KMS-11 (cell line): Measurements from ENCODE around the gene RAD17.
"Not testable (repeated sequence)": the region's sequence is repeated elsewhere in the genome, so short reads cannot be mapped to it uniquely, and the experiment has no call there.

Experiments
- H2AFZ ChIP-seq: fragments of 200-600 bp; sonication (generic); 2 replicates; pipeline ENCODE4 v1.6.1; 2016; ENCODE audit warnings: antibody characterized with exemption, mixed run types, low read depth
- H3K27ac ChIP-seq: fragments of 200-600 bp; sonication (generic); 2 replicates; pipeline ENCODE4 v1.6.1; 2016; ENCODE audit warnings: mild to moderate bottlenecking, mixed run types
- H3K27me3 ChIP-seq: fragments of 200-600 bp; sonication (generic); 2 replicates; pipeline ENCODE4 v1.6.1; 2017; ENCODE audit warnings: mild to moderate bottlenecking, low read depth, mixed run types, moderate library complexity; ENCODE audit not compliant: insufficient read depth
- H3K36me3 ChIP-seq: fragments of 200-600 bp; sonication (generic); 2 replicates; pipeline ENCODE4 v1.6.1; 2017; ENCODE audit warnings: mild to moderate bottlenecking, mixed run types; ENCODE audit not compliant: insufficient read depth
- H3K4me1 ChIP-seq: fragments of 200-600 bp; sonication (generic); 2 replicates; pipeline ENCODE4 v1.6.1; 2016; ENCODE audit warnings: mild to moderate bottlenecking, low read depth, mixed run types; ENCODE audit not compliant: poor library complexity, severe bottlenecking
- H3K4me2 ChIP-seq: fragments of 200-600 bp; sonication (generic); 2 replicates; pipeline ENCODE4 v1.7.0; 2016; ENCODE audit warnings: mild to moderate bottlenecking, mixed run types
- H3K4me3 ChIP-seq: fragments of 200-600 bp; sonication (generic); IDR thresholded peaks from 2 replicates; pipeline ENCODE4 v1.6.1; 2017; ENCODE audit warnings: low read depth, low read length, mixed read lengths; ENCODE audit not compliant: insufficient read depth
- H3K79me2 ChIP-seq: fragments of 200-600 bp; sonication (generic); 2 replicates; pipeline ENCODE4 v1.6.1; 2016; ENCODE audit warnings: low read depth, mixed run types; ENCODE audit not compliant: insufficient read depth
- H3K9ac ChIP-seq: fragments of 200-600 bp; sonication (generic); 2 replicates; pipeline ENCODE4 v1.6.1; 2016; ENCODE audit warnings: mild to moderate bottlenecking, mixed run types
- H4K20me1 ChIP-seq: fragments of 200-600 bp; sonication (generic); 2 replicates; pipeline ENCODE4 v1.6.1; 2016; ENCODE audit warnings: mild to moderate bottlenecking, mixed run types; ENCODE audit not compliant: insufficient read depth
- TF ChIP-seq, protein P1 (sequence below): fragments of 200-600 bp; sonication (generic); conservative IDR thresholded peaks from 2 replicates; pipeline ENCODE4 v1.6.1; 2017; ENCODE audit warnings: low read depth, mild to moderate bottlenecking, antibody characterized with exemption, low read length, moderate library complexity, mixed read lengths

The RAD17 gene

DNA sequence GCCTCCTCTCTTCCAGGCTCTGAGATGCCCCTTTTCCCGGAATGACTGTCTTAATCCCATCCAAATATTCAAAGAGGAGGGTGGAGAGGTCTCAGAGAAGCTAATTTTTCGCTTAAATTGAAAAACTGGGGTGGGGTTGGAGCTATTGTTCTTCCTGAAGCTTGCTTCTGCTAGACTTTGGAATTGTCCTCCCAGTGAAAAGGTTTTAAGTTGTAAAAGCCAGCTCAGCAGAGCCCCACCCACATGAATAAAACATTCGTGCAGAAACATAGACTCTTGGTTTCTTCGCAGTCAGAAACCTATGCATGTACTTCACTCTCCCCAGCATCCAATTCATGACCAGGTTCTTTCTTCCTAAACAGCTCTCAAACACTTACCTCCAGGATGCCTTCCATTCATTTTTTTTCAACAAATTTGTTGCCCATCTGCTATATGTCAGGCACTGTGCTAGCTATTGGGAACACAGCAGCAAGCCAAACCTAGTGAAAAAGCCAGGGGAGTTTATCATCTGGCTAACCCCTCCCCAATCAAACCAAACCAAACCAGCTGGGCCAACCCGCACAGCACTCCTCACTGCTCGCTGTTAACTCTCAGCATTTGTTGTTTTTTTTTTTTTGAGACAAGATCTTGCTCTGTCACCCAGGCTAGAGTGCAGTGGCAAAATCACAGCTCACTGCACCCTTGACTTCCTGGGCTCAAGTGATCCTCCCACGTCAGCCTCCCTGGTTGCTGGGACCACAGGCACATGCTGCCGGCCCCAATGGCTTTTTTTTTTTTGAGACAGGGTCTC, 85.0 kb downstream of the RAD17 start:
- no peak overlapping the region for H3K9ac ChIP-seq
- no peak overlapping the region for H3K4me3 ChIP-seq
- no peak overlapping the region for H2AFZ ChIP-seq
- H3K27me3 ChIP-seq, result no peaks in the 10 kb centered on the region
- H3K4me1 ChIP-seq, result no peaks in the 10 kb centered on the region
- no peaks in the 10 kb centered on the region for H4K20me1 ChIP-seq
- no peak overlapping the region for H3K4me2 ChIP-seq
- no peaks in the 10 kb centered on the region for H3K79me2 ChIP-seq
- TF ChIP-seq, protein P1, sequence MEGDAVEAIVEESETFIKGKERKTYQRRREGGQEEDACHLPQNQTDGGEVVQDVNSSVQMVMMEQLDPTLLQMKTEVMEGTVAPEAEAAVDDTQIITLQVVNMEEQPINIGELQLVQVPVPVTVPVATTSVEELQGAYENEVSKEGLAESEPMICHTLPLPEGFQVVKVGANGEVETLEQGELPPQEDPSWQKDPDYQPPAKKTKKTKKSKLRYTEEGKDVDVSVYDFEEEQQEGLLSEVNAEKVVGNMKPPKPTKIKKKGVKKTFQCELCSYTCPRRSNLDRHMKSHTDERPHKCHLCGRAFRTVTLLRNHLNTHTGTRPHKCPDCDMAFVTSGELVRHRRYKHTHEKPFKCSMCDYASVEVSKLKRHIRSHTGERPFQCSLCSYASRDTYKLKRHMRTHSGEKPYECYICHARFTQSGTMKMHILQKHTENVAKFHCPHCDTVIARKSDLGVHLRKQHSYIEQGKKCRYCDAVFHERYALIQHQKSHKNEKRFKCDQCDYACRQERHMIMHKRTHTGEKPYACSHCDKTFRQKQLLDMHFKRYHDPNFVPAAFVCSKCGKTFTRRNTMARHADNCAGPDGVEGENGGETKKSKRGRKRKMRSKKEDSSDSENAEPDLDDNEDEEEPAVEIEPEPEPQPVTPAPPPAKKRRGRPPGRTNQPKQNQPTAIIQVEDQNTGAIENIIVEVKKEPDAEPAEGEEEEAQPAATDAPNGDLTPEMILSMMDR, result no peak
- no peaks in the 10 kb centered on the region for H3K36me3 ChIP-seq
- H3K27ac ChIP-seq, result no peak overlapping the region

DNA sequence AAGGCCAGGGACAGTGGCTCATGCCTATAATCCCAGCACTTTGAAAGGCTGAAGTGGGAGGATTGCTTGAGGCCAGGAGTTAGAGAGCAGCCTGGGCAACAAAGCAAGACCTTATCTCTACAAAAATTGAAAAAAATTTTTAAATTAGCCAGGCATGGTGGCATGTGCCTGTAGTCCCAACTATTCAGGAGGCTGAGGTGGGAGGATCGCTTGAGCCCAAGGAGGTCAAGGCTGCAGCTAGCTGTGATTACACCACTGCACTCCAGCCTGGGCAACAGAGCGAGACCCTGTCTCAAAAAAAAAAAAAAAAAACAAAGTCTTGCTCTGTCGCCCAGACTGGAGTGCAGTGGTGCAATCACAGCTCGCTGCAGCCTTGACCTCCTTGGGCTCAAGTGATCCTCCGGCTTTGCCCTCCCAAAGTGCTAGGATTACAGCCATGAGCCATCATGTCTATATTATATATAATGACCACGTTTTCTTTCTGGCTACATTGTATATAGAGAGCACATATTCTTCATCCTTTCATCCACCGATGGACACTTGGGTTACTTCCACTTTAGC, 85.9 kb downstream of the RAD17 start:
- H3K27ac ChIP-seq, H3K4me1 ChIP-seq, H4K20me1 ChIP-seq, H3K4me3 ChIP-seq, H3K79me2 ChIP-seq, H3K4me2 ChIP-seq, H2AFZ ChIP-seq, H3K9ac ChIP-seq, H3K27me3 ChIP-seq, H3K36me3 ChIP-seq: not testable (repeated sequence)

DNA sequence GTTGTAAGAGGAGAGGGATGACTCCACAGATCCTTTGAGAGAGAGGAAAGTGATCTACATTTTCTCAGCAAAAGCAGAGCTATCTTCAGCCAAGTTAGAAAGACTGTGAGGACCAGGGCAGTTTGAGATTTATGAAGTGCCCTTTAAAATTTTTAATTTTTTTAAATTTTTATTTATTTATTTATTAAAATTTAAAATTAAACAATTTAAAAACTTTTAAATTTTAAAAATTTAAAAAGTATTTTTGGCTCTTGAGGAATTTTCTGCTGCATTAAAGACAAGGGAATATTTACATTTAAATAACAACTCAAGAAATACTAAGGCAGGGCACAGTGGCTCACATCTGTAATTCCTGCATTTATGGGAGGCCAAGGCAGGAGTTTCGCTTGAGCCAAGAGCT, 92.6 kb downstream of the RAD17 start:
- Histone ChIP-seq H3K4me2 (no peak overlapping the region), H3K9ac (no peak overlapping the region), H4K20me1 (no peaks in the 10 kb centered on the region), H3K4me1 (no peaks in the 10 kb centered on the region), H3K79me2 (no peaks in the 10 kb centered on the region), H3K27ac (no peak overlapping the region), H2AFZ (no peak overlapping the region), H3K27me3 (no peaks in the 10 kb centered on the region), H3K36me3 (no peaks in the 10 kb centered on the region), H3K4me3 (no peak overlapping the region)
- TF ChIP-seq, protein P1, result no peak
